ENCODE results near the gene KRTAP22-1.

KRTAP22-1 gene

GRCh38 chr21:30600787-30601186, at the start of gene KRTAP22-1:
Gene KRTAP22-1, plus strand, starts transcription at chr21:30601087.
- FAIRE-seq: no peak

GRCh38 chr21:30552782-30553181, 48.1 kb upstream of the KRTAP22-1 start:
- no peak for FAIRE-seq

GRCh38 chr21:30555095-30555494, 45.8 kb upstream of the KRTAP22-1 start:
- FAIRE-seq: no peak

- FAIRE-seq: no peak
Measured at GRCh38 chr21:30561264-30561895, 39.5 kb upstream of the KRTAP22-1 start, which contains the start of gene KRTAP19-7. Gene KRTAP19-7, minus strand, starts transcription at chr21:30561314. Its CDS starts 25 bp downstream, at chr21:30561289.

- no peak for FAIRE-seq
Measured at GRCh38 chr21:30561957-30562356, 38.9 kb upstream of the KRTAP22-1 start.

GRCh38 chr21:30563072-30563471, 37.8 kb upstream of the KRTAP22-1 start:
- no peak for FAIRE-seq

GRCh38 chr21:30563630-30564029, 37.3 kb upstream of the KRTAP22-1 start:
- no peak for FAIRE-seq

- FAIRE-seq: no peak
Measured at GRCh38 chr21:30567617-30568016, 33.3 kb upstream of the KRTAP22-1 start.

GRCh38 chr21:30577766-30578165, 23.1 kb upstream of the KRTAP22-1 start:
- no peak for FAIRE-seq

- no peak for FAIRE-seq
Measured at GRCh38 chr21:30579346-30579745, 21.5 kb upstream of the KRTAP22-1 start.

- FAIRE-seq: no peak
Measured at GRCh38 chr21:30580132-30580531, 20.8 kb upstream of the KRTAP22-1 start.

GRCh38 chr21:30582870-30583269, 18.0 kb upstream of the KRTAP22-1 start:
- no peak for FAIRE-seq

GRCh38 chr21:30590297-30590696, 10.6 kb upstream of the KRTAP22-1 start, which contains the start of gene KRTAP22-2:
Gene KRTAP22-2, minus strand, starts transcription at chr21:30590397.
- FAIRE-seq: no peak

- FAIRE-seq: no peak
Measured at GRCh38 chr21:30592140-30592539, 8.7 kb upstream of the KRTAP22-1 start, which contains the start of gene KRTAP6-3. Gene KRTAP6-3, plus strand, starts transcription at chr21:30592440. Its CDS starts 6 bp downstream, at chr21:30592446.

GRCh38 chr21:30598802-30599201, 2.1 kb upstream of the KRTAP22-1 start, which contains the start of gene KRTAP6-2:
Gene KRTAP6-2, minus strand, starts transcription at chr21:30598902. Its CDS starts 28 bp downstream, at chr21:30598874.
- no peak for FAIRE-seq

GRCh38 chr21:30605968-30606367, 5.1 kb downstream of the KRTAP22-1 start:
- no peak for FAIRE-seq

GRCh38 chr21:30612132-30612531, 11.2 kb downstream of the KRTAP22-1 start:
- no peak for FAIRE-seq

GRCh38 chr21:30613836-30614235, 12.9 kb downstream of the KRTAP22-1 start, which contains the start of gene KRTAP6-1:
Gene KRTAP6-1, minus strand, starts transcription at chr21:30613930. Its CDS starts 26 bp downstream, at chr21:30613904.
- FAIRE-seq: no peak

GRCh38 chr21:30615199-30615598, 14.3 kb downstream of the KRTAP22-1 start:
- FAIRE-seq: no peak

GRCh38 chr21:30616125-30616524, 15.2 kb downstream of the KRTAP22-1 start, which contains the start of gene KRTAP20-1:
Gene KRTAP20-1, plus strand, starts transcription at chr21:30616425. Its CDS starts 30 bp downstream, at chr21:30616455.
- FAIRE-seq: no peak

- FAIRE-seq: no peak
Measured at GRCh38 chr21:30620080-30620479, 19.2 kb downstream of the KRTAP22-1 start.

GRCh38 chr21:30620522-30620921, 19.6 kb downstream of the KRTAP22-1 start, which contains the start of gene KRTAP20-4:
Gene KRTAP20-4, plus strand, starts transcription at chr21:30620627.
- no peak for FAIRE-seq

GRCh38 chr21:30623362-30623761, 22.5 kb downstream of the KRTAP22-1 start:
- no peak for FAIRE-seq

- no peak for FAIRE-seq
Measured at GRCh38 chr21:30625449-30626165, 24.7 kb downstream of the KRTAP22-1 start.

Data from TTC549 (cell line).